NCI-H1105 treated with DMSO at 0.1 percent for 48 hours (cell line): ENCODE measurements around the gene SLX9.

Experiments used
- DNase-seq: peaks from one replicate; lab custom pipeline; 2025; lab: John Stamatoyannopoulos, UW

Gene SLX9

DNA sequence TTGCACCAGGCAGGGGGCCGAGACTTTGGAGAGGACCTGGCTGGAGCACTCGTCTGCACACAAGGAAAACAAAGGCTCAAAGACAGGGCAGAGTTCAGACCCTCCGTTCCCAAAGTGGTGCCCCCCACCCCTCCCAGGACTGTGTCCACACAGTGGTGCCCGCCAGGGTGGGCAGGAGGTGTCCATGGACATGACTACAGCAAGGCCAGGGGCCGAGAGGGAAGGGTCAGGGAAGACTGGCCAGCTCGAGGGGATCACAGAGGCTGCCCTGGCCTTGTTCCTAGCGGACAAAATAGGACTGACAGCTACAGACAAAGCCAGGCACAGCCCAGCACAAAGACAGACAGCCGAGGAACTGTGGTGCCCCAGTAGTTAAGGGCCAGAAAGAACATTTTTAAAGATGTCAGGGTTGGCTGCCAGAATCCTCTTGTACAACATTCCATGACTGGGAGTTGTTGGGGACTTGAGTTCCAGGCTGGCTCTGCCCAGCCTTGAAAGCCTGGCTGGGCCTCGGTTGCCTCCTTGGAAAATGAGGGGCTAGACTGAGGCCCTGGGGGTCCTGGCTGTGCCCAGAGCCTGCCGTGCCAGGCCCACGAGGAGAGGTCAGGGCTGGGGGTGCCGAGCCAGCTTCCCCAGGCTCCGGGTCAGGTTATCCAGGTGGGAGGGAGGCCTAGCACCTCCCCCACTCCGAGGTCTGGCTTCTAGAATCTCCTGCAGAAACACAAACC is 63.7 kb downstream of the SLX9 start:
- no peak for DNase-seq

DNA sequence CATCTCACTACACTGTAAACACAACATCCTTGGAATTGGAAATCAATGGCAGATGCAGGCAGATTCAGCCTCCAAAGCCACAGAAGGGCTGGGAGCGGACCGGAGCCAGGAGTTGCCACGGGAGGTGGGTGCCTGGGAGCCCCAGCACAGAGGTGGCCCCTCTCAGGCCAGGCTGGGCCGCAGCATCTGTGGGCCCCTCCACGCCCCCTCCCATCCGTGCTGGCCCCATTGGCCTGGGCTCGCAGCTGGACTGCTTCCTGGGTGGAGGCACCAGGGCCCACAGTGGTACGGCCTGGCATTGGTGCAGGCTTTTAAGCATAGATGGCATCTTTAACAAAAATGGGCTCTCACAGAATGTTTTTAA is 64.2 kb downstream of the SLX9 start:
- no peak for DNase-seq

DNA sequence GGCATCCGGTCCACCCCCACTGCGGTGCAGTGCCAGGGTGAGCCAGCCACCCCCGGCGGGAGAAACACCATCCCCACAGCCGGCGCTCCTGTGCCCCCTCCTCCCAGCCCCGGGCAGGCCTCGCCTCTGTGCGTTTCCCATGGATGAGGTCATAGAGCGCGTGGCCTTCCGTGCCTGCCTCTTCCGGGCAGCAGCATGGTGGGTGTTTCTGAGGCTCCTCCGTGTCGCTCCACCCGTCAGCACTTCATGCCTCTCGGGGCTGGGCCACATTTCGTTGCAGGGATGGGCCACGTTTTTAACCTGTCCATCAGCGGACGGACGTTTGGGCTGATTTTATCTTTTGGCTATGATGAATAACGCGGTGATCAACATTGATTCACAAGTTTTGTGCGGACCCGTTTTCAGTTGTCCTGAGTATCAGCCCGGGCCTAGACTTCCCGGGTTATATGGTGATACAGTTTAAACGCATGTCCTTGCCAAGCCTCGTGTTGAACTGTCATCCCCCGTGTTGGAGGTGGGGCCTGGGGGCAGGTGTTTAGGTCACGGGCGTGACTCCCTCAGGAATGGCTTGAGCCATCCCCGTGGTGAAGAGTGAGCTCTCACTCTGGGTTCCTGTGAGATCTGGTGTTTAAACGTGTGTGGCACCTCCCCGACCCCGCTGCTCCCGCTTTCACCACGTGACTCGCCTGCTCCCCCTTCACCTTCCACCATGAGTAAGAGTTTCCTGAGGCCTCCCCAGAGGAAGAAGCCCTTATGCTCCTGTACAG is 64.8 kb downstream of the SLX9 start:
- DNase-seq, result no peak

DNA sequence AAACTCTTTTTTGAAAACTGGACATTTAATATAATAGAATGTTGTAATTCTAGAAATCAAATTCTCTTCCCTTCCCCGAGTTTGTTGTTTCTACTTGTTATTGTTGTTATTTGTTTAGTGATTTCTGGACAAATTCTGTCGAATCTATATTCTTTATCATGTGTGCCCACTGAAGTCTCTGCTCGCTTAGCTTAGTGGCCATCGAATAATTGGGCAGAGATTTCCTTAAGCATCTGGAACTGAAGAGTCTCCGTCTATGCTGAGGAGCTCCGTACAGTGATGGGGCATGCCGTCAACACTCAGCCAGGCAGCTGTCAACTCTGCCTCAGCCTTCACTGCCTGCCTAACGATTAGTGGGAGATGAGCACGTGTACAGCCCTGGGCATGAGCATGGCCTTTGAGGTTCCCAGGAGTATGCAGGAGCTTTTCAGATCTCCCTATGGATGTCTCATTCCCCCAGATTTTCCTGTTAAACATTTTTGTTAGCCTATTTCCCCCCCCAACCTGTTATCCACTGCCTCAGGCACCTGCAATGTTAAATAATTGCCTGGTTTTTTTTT is 66.8 kb downstream of the SLX9 start:
- no peak for DNase-seq

DNA sequence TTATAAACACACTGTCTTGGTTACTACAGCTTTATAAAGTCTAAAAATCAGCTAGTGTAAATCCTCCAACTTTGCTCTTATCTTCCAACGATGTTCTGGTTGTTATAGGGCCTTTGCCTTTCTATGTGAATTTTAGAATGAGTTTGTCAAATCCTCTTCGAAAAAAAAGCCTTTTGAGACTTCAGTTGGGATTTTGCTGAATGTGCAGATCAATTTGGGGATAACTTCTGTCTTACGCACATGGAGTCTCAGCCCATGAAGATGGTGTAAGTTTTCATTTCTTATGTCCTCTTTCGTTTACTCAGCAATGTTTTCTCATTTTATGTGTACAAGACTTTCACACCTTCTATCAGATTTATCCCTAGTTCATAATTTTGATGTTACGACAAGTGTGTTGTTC is 69.8 kb downstream of the SLX9 start:
- DNase-seq, result no peak

DNA sequence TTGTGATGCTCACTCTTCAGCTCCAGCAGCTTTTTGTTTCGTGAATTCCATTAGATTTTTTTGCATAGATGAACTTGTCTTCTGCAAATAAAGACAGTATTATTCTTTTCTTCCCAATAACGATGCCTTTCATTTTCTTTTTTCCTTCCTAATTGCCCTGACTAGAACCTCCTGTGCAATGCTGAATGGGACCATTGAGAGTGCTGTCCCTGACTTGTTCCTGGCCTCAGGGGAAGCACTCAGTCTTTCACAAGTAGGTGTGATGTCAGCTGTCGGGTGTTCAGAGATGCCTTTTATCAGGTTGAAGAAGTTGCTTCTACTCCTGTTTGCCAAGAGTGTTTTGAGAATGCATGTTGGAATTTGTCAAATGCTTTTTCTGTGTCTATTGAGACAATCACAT is 70.3 kb downstream of the SLX9 start:
- DNase-seq, result no peak

DNA sequence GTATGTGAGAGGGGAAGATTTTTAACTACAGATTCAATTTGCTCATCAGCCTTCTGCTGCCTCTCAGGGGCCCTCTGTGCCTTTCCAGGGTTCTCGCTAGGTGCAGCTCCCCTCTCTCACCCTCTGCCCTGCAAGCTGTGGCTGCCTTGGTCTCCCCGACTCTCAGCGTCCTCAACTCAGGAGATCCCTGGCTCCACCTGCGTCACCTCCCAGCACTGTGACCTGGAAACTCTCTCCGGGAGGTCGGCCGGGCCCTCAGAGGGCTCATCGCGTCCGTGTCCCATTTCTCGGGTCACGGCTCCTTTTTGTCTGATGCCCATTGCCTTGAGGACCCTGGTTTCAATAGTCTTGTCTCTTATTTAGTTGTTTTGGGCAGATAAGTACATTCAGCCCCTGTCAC is 71.0 kb downstream of the SLX9 start:
- DNase-seq, result no peak

DNA sequence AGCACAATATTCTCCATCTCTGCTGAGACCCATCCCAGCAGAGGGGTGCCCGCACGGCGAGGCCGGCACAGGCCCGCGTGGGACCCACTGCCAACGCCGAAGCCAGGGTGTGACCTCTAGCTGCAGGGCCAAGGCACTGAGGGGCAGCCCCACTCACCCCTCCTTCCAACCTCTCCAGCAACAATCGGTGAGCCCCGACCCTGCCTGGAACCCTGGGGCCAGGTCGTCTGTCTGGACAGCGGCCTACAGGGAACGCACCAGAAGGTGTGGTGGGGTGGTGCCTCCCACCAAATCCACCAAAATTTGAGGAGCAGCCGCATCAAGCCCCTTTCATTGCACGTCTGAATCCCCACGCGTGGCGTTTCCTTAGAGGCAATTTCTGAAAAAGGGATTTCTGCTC is 71.6 kb downstream of the SLX9 start:
- no peak for DNase-seq

DNA sequence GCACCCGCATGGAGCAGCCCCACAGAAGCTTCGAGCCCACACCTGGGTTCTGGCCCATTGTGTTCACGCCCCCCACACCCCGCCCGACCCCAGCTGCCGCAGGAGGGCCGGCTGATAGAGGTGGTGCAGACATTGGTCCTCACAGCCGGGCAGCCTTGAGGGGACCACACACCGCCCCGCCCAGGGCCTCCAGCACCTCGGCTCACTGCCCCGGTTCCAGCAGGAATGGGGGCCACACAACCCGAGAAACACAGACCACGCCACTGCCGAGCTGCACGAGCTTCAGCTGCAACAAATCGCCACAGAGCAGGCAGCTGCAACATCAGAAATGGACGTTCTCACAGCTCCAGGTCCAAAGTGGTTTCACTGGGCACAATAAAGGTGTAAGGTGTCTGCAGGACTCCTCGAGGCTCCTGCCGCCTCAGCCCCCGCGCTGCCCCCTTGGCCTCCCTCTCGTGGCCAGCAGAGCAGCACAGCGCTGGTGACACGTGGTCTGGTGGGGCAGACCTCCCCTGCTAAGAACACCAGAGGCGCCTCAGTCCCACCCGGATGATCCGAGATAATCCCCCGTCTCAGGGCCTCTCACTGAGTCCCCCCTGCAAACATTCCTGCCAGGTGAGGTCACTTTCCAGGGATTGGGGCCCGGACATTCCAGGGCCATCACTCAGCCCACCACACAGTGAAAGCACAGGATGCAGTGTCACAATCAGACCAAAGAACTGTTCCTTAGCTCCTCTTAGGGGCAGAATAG is 72.3 kb downstream of the SLX9 start:
- no peak for DNase-seq

DNA sequence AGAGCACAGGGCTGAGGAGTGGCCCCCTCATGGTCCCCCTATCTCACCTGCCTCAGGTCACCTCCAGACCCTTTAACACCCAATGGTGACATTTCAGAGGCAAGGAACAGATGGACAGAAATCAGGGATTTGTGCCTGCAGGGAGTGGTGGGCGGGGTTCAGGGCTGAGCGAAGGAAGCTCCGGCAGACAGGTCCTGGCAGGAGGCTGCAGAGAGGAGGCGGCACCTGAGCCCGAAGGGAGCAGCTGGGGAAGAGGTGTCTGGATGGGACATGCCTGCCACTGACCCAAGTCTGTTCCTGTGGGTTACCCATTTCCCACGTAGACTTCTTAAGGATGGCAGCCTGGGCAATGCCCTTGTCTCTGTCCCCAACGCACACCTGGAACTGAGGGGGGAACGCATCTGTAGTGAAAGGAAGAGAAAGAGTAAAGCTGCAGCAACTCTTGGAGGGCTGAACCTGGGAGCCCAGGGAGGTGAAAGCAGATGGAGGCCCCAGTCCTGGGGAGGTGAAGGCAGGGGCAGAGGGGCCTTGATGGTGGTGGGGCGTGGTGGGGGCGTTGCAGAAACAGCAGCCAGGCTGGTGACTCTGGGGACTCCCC is 72.9 kb downstream of the SLX9 start:
- no peak for DNase-seq

DNA sequence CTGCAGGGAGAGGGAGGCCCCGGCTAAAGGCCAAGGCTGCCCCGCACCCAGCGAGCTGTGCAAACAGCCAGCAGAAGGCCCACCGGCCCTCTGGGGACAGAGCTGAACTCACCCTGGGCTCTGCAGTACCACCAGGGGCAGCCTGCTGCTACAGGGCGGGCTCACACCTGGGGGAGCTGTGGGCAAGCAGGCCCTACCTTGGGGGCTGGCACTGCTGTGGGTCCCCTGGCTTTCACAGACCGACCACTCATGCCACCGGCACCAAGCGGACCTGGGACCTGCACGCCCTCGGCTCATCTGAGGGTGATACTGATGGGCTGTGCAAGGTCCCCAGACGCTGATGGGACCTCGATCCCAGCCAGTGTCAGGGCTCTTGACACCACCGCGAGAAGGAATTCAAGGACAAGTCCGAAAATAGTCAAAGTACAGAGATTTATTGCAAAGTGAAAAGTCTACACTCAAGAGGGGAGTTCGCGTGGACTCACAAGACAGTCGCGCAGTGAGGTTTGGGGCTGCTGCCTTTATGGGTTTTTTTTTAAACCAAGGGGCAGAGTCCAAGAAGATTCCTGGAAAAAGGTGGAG is 73.5 kb downstream of the SLX9 start:
- DNase-seq, result no peak

DNA sequence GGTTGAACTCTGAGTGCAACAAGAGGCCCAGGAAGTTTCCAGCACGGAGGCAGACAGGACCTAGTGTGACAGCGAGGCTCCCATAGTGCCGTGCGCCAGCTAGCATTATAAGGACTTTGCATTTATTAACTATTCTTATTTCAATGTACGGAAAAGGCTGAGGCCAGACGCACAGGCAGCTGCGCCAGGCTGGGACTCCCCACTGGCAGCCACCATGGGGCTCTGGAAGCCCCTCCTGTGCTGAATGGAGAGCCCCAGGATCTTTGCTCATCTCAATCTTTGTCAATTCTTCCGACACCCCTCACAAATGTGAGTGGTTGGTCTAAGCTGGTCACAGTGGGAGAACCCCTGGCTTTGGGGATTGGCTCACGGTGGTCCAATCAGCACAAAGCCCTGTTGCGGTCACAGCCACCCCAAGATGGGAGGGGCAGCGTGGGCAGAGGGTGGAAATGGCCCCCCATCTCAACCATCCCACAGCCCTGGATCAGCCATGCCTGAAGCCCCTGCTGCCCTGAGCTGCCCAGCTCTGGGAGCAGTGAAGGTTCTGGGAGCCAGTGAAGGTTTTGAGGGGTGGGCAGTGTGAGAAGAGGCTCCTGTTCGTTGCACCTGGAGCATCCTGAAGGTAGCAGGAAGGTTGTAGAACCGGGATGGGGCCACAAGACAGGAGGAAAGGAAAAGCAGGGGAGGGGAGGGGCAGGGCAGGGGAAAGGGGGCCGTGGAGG is 75.1 kb downstream of the SLX9 start:
- DNase-seq, result no peak

DNA sequence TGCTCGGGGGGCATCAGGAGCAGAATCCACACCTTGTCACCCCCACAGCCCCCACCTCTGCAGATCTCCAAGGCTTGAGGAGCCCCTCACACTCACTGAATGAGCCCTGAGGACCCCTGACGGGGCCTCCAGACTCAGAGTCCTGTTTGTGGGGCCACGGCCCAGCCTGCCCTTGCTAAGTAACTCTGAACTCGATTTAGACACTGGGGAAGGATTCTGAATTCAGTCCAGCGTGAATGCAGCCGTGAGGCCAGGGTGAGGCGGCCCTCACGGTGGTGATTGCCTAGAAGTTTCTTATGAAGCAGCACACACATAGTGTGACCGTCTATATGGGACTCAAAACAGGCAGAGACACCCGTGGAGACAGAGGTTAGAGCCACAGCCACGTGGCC is 75.6 kb downstream of the SLX9 start:
- no peak for DNase-seq

DNA sequence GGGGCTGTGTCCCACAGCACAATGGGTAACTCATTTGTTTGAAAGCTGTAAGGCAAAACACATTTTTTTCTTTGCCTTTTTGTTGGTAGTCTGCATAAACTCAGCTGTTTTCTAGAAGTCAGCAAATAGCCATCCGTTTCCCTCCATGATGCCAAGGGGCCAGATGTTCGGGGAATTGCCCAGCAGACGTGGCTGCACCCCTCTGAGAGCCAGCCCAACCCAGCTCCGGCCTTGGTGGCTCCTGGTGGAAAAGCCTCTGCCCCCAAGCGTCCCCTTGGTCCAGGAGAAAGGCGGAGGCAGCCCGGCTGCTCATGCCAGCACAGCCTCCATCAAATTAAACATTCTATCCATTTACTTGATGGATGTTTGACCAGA is 76.2 kb downstream of the SLX9 start:
- no peak for DNase-seq

DNA sequence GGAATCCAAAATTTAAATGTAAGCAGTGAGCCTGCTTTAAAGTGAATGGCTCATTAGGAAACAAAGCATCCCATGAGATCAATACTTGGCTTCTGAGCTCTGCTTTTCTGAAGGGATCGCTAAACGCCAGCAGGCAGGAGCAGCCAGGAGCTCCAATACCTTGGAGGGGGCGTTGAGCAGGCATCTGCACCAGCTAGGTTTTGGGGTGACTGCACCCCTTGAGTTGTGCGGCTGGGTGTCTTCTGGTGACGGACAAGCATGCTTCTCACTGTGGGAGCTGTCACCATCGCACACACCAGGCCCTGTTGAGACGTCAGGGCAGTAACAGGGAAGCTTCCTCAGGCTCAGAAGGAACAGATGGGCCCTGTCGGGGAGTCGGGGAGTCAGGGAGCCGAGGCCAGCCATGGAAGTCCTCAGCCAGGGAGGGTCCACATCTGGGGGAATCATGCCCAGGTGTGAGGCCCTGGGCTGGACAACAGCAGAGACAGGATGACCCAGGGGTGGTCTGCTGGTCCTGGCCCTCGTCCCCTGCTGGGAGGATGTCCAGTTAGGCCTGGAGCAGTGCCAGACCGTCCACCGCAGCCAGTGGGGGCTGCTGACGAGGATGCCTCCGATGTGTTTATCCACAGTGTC is 76.7 kb downstream of the SLX9 start:
- DNase-seq, result no peak

DNA sequence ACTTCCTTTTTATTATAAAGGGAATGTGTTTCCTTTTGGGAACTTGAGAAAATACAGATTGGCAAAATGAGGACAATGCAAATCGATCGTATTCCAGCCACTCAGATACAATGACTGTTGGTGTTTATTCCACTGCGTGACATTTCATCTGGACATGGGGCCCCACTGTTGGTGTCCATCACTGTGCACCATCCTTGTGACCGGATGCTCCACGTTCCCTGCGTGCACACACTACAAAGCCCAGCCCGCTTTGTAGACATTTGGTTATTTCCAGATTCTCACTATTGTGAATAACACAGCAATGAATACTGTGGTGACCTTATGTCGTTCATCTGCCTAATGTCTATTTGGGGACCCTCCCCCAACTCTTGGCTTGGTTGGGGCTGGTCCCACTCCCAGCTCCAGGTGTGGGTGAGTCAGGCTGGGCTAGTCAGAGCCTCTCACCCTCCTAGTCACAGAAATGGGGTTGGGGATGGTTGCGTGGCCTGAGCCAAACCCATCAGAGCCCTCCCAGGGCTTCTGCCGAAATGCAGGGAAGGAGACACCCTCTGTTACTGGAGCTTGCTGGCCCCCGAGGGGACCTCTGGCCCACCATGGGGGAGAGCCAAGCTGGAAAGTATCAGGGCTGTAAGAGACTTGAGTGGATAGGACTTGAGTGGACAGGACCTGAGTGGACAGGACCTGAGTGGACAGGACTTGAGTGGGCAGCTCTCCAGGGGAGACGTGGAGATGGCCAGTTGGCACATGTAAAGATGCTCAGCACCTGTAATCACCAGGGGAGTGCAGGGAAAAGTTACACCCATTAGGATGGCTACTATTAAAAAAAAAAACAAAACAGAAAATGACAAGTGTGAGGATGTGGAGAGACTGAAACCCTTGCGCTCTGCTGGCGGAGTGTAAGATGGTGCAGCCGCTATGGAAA is 77.5 kb downstream of the SLX9 start:
- no peak for DNase-seq

DNA sequence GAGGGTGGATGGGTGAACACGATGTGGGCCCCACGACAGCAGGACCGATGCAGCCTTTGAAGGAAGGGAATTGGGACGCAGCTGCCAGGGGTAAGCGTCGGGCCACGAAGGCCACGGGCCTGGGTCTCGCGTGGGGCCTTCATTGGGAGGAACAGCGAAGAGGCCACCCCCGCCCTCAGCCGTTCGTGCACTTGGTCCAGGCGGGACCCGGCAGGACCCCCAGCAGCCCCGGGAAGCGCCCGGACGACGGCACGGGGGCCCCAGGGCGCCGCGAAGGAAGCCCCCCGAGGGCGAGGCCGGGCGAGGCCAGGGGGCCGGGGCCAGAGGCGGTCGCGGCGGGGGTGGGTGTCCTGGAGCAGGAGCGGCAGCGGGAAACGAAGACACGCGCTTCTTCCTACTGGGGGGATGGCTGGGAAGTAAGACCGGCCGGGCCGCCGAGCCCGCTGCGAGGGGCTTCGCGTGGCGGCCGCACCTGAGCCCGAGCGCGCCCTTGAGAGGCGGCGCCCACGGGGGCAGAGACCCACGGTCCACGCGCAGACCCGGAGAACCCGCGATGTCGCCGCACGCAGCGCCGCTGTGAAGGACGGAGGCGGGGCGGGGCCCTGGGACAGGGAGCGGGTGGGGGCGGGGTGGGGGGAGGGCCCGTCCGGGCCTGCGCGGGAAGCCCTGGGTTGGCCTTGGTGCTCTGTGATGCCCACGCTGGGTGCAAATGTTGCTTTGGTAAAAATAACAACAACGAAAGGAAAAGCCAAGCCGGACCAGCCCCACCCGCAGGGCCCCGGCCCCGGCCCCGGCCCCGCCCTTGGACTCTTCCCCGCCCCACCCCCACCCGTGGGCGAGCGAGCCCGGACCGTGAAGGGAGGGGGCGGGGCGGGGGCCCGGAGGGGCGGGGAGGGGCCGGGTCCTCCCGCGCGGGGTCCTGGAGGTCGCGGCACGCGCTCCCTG is 78.6 kb downstream of the SLX9 start:
- no peak for DNase-seq

DNA sequence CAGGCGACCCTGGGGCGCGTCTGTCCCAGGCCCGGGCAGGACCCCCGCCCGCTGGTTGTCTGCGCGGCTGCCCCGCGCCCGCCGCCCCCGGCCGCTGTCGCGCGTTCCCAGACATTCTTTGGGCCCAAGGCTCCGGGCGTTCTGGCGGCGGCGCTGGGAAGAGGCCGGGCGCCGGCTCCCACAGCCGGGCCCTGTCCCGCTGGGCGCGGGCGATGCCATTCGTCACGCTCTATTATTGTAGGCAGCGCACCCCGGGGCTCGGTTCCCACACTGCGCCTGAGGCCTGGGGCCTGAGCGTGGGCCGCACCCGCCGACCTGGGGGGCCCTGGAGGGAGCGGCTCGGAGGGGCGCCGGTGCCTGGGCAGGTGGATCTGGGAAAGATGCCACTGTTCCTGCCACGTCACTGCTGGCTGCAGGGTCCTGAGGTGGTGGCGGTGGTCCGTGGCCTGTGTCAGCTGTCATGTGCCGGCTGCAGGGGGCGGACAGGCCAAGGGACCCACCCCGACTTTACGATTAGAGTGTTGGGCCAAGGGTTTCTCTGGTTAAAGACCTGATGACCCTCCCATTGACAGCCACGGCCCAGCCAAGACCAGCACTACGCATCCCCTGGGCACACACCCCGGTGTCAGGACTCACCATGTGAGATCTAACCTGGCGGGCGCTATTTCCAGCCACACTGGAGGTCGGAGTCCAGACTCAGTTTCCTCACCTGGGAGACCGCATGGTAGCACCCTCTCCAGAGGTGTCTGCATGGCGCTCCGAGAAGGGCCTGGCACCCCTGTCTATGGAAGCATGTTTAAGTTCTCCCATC is 79.5 kb downstream of the SLX9 start:
- no peak for DNase-seq
